HEK293 (cell line): ENCODE measurements around the gene USP5.

Experiments
- KLF7 ChIP-seq: fragments of 450-650 bp; formaldehyde crosslinking; IDR thresholded peaks from 2 replicates; pipeline ENCODE4 v1.5.1; 2016; ENCODE audit warnings: missing biosample characterization, missing genetic modification characterization, borderline replicate concordance
- SETDB1 ChIP-seq: IDR thresholded peaks from one replicate; pipeline ENCODE4 v1.6.1; 2017; ENCODE audit warnings: mild to moderate bottlenecking, low read length, moderate library complexity, mixed read lengths; ENCODE audit not compliant: insufficient read length
- ZBTB11 ChIP-seq: fragments of 450-650 bp; formaldehyde crosslinking; conservative IDR thresholded peaks from 2 replicates; pipeline ENCODE4 v1.5.1; 2016; ENCODE audit warnings: low read depth, missing biosample characterization, missing genetic modification characterization
- ZNF558 ChIP-seq: fragments of 450-650 bp; formaldehyde crosslinking; IDR thresholded peaks from 2 replicates; pipeline ENCODE4 v1.5.1; 2016; ENCODE audit warnings: missing biosample characterization, missing genetic modification characterization
- TF ChIP-seq, protein P1 (sequence below): fragments of 450-650 bp; formaldehyde crosslinking; IDR thresholded peaks from 2 replicates; pipeline ENCODE4 v1.5.1; 2017; ENCODE audit warnings: missing biosample characterization, missing genetic modification characterization

DNA sequence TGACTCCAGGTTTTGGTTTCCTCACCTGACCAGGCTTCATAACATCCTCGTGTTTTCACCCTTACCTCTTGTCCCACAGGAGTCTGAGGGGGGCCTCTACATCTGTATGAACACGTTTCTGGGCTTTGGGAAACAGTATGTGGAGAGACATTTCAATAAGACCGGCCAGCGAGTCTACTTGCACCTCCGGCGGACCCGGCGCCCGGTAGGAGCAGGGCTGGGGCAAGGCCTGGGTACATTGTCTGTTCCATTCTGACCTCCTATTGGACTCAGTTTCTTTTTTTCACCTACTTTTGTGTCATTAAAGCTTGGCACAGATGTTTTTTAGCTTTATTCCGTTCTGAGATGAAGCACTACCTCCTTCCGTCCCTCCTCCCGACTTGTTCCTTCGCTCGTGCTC is 3.4 kb downstream of the USP5 start:
- TF ChIP-seq ZNF558: no peak
- TF ChIP-seq, protein P1, sequence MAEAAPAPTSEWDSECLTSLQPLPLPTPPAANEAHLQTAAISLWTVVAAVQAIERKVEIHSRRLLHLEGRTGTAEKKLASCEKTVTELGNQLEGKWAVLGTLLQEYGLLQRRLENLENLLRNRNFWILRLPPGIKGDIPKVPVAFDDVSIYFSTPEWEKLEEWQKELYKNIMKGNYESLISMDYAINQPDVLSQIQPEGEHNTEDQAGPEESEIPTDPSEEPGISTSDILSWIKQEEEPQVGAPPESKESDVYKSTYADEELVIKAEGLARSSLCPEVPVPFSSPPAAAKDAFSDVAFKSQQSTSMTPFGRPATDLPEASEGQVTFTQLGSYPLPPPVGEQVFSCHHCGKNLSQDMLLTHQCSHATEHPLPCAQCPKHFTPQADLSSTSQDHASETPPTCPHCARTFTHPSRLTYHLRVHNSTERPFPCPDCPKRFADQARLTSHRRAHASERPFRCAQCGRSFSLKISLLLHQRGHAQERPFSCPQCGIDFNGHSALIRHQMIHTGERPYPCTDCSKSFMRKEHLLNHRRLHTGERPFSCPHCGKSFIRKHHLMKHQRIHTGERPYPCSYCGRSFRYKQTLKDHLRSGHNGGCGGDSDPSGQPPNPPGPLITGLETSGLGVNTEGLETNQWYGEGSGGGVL (tag by site-specific recombination): no peak
- no peak for TF ChIP-seq SETDB1
- TF ChIP-seq ZBTB11 (tag by site-specific recombination): no peak
- no peak for TF ChIP-seq KLF7
